K562 (cell line): ENCODE data around the gene ABHD5. TPM values are rescaled to one million over a fixed set of nuclear protein-coding genes. Genes with fewer than 3 reads are reported as not detected.

Experiments used
- DMBX1 ChIP-seq: fragments of 250-450 bp; sonication (Bioruptor Pico); IDR thresholded peaks from 2 replicates; pipeline ENCODE4 v1.8.0; 2022; ENCODE audit warnings: inconsistent platforms, mild to moderate bottlenecking, moderate library complexity, borderline replicate concordance
- ELF4 ChIP-seq: fragments of 450-650 bp; formaldehyde crosslinking; IDR thresholded peaks from 2 replicates; pipeline ENCODE4 v1.4.0; 2022; ENCODE audit warnings: missing genetic modification characterization
- EP300 ChIP-seq: IDR thresholded peaks from 2 replicates; pipeline ENCODE4 v1.6.1; 2012; ENCODE audit warnings: low read length, improper control_type of control experiment
- HNRNPLL ChIP-seq: fragments of 200-400 bp; formaldehyde crosslinking; IDR thresholded peaks from 2 replicates; pipeline ENCODE4 v1.6.1; 2017; ENCODE audit warnings: low read length, low read depth, mild to moderate bottlenecking; ENCODE audit not compliant: poor library complexity, severe bottlenecking
- IRF2 ChIP-seq: sonication (generic); formaldehyde crosslinking; IDR thresholded peaks from 2 replicates; pipeline ENCODE4 v1.8.1; 2022; ENCODE audit warnings: mild to moderate bottlenecking, missing genetic modification reagents
- JUND ChIP-seq, 2 experiments: IDR thresholded peaks; 2 replicates in 1 of 2; 3 replicates in 1 of 2; pipeline ENCODE4 v1.6.1; 2011; ENCODE audit warnings: borderline replicate concordance in 2 of 2, low read depth in 2 of 2, low read length in 2 of 2, improper control_type of control experiment in 1 of 2, missing biosample characterization in 1 of 2, missing genetic modification characterization in 1 of 2, missing genetic modification reagents in 1 of 2
- MTA2 ChIP-seq: fragments of 450-650 bp; IDR thresholded peaks from 2 replicates; pipeline ENCODE4 v1.6.1; 2016; ENCODE audit warnings: low read depth
- NCOA6 ChIP-seq: fragments of 450-650 bp; IDR thresholded peaks from 2 replicates; pipeline ENCODE4 v1.6.1; 2017; ENCODE audit warnings: mild to moderate bottlenecking
- SP2 ChIP-seq: IDR thresholded peaks from 2 replicates; pipeline ENCODE4 v1.6.1; 2011; ENCODE audit warnings: mild to moderate bottlenecking, low read depth, low read length, moderate library complexity; ENCODE audit not compliant: poor library complexity, severe bottlenecking; ENCODE audit errors: extremely low read depth
- TGIF2 ChIP-seq: sonication (generic); formaldehyde crosslinking; IDR thresholded peaks from 2 replicates; pipeline ENCODE4 v1.8.1; 2022; ENCODE audit warnings: mild to moderate bottlenecking, missing genetic modification reagents, moderate library complexity
- ZC3H8 ChIP-seq: fragments of 450-650 bp; IDR thresholded peaks from 2 replicates; pipeline ENCODE4 v1.6.1; 2017
- ZKSCAN3 ChIP-seq: fragments of 250-450 bp; sonication (Bioruptor Pico); IDR thresholded peaks from 2 replicates; pipeline ENCODE4 v1.4.0; 2020
- ZNF436 ChIP-seq: fragments of 250-450, 450-650 bp; sonication (Bioruptor Pico); formaldehyde crosslinking; IDR thresholded peaks from 2 replicates; pipeline ENCODE4 v1.7.0; 2020; ENCODE audit warnings: mild to moderate bottlenecking
- ZNF583 ChIP-seq: fragments of 250-450 bp; sonication (Bioruptor Pico); IDR thresholded peaks from 2 replicates; pipeline ENCODE4 v1.4.0; 2020
- polyA plus RNA-seq, 8 experiments: library from polyadenylated mRNA; depleted of rRNA in 4 of 8; stranded (reverse) in 5 of 8; unstranded in 3 of 8; fragments of >200 nt; fragmentation: Nextera tagmentation in 2 of 8; fragmentation: Illumina TruSeq in 1 of 8; extraction: Ambion mirVana in 2 of 8; extraction: Trizol in 1 of 8; gene quantifications; 2 replicates each; pipeline versions ENCODE4 v1.2.1 to v1.2.3, GENCODE V29; 2011 to 2014; ENCODE audit warnings: inconsistent platforms in 1 of 8, missing spikeins in 1 of 8
- total RNA-seq, 7 experiments: library from RNA; depleted of rRNA in 6 of 7; stranded (reverse); fragments of >200 nt in 6 of 7; fragmentation: Illumina TruSeq in 2 of 7; extraction: Trizol in 2 of 7; gene quantifications; 2 replicates each; pipeline versions ENCODE4 v1.2.1 to v1.2.3, GENCODE V29; 2011 to 2021; ENCODE audit warnings: low replicate concordance in 1 of 7
- TF ChIP-seq, protein P1 (sequence below): fragments of 250-450 bp; sonication (Bioruptor Pico); IDR thresholded peaks from 2 replicates; pipeline ENCODE4 v1.4.0; 2020; ENCODE audit warnings: borderline replicate concordance
- TF ChIP-seq, protein P2 (sequence below): fragments of 450-650 bp; conservative IDR thresholded peaks from 2 replicates; pipeline ENCODE4 v1.6.1; 2016; ENCODE audit warnings: missing genetic modification characterization, low read depth, mild to moderate bottlenecking, control low read depth, missing compliant biosample characterization
- TF ChIP-seq, protein P3 (sequence below), 3 experiments: fragments of 200-800 bp in 1 of 3; fragments of 250-450 bp in 1 of 3; fragments of 450-650 bp in 1 of 3; sonication (Bioruptor Pico) in 1 of 3; sonication (Bioruptor generic) in 1 of 3; formaldehyde crosslinking in 1 of 3; IDR thresholded peaks; 2 replicates each; pipeline versions ENCODE4 v1.6.1 to v1.8.0; 2016 to 2022; ENCODE audit warnings: mild to moderate bottlenecking in 2 of 3, missing genetic modification characterization in 2 of 3, missing compliant biosample characterization in 1 of 3, moderate library complexity in 1 of 3
- TF ChIP-seq, protein P4 (sequence below): sonication (generic); formaldehyde crosslinking; IDR thresholded peaks from 2 replicates; pipeline ENCODE4 v1.8.0; 2022; ENCODE audit warnings: mild to moderate bottlenecking, missing genetic modification reagents, borderline replicate concordance

Gene ABHD5
- total and polyA plus RNA-seq, 9 of the 15 experiments (the other 6 are each of a cell fraction or from before 2014, with no cell fraction given), result 27.8 to 61.7 (median 39.9) TPM

DNA sequence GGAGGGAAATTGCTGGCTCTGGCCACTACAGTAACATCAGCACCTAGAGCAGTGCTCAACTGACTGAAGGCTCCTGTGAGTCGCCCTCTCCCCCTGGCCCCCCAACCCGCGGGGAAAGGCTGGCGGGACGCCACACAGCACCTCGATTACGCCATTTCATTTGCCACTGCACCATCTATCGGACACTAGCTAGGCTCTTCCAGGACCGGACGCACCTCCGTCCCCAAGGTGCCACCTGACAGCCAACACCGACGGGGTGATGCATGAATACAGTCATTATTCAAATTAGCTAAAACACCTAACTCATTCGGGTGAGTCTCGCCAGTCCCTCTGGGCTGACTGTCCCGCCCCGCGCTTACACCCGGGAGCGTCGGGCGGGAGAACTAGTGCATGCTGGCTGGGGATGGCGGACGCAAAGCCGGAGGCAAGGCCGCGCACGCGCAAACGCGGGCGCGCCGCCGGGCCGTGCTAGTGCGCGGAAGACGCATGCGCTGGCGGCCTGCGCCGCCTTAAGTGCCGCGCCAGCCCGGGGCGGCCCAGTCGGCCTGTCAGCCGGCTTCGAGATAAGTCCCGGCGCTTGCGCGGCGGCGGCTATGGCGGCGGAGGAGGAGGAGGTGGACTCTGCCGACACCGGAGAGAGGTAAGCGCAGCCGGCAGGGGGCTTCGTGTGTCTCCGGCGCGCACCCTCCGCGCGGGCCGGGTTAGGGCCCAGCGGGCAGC, at the start of gene ABHD5 (continued):
- TF ChIP-seq, protein P1, sequence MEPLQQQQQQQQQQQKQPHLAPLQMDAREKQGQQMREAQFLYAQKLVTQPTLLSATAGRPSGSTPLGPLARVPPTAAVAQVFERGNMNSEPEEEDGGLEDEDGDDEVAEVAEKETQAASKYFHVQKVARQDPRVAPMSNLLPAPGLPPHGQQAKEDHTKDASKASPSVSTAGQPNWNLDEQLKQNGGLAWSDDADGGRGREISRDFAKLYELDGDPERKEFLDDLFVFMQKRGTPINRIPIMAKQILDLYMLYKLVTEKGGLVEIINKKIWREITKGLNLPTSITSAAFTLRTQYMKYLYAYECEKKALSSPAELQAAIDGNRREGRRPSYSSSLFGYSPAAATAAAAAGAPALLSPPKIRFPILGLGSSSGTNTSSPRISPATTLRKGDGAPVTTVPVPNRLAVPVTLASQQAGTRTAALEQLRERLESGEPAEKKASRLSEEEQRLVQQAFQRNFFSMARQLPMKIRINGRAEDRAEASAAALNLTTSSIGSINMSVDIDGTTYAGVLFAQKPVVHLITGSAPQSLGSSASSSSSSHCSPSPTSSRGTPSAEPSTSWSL, result peak; percentile 14; the same call in 1 of the 2 replicates
- TF ChIP-seq TGIF2 (no peak), ELF4 (CRISPR knock-in tag) (peak; percentile 84), ZKSCAN3 (CRISPR knock-in tag) (no peak), ZC3H8 (no peak), NCOA6 (no peak), SP2 (peak; percentile 1), MTA2 (no peak; the same call in 1 of the 2 replicates), ZNF436 (CRISPR knock-in tag) (peak; percentile 70; the same call in 1 of the 2 replicates), JUND (IDR thresholded peaks at IDR 0.05; ENCODE audit: borderline replicate concordance, low read depth, low read length) (peak; percentile 63; the same call in 1 of the 2 replicates), JUND (tag; IDR thresholded peaks at IDR 0.05; ENCODE audit: borderline replicate concordance, low read depth, low read length) (peak; percentile 71; the same call in 2 of the 3 replicates), HNRNPLL (peak; percentile 85), DMBX1 (peak; percentile 76; the same call in 1 of the 2 replicates), IRF2 (no peak), EP300 (peak; percentile 13), ZNF583 (CRISPR knock-in tag) (no peak)
- TF ChIP-seq, protein P2, sequence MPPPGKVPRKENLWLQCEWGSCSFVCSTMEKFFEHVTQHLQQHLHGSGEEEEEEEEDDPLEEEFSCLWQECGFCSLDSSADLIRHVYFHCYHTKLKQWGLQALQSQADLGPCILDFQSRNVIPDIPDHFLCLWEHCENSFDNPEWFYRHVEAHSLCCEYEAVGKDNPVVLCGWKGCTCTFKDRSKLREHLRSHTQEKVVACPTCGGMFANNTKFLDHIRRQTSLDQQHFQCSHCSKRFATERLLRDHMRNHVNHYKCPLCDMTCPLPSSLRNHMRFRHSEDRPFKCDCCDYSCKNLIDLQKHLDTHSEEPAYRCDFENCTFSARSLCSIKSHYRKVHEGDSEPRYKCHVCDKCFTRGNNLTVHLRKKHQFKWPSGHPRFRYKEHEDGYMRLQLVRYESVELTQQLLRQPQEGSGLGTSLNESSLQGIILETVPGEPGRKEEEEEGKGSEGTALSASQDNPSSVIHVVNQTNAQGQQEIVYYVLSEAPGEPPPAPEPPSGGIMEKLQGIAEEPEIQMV (tag), result peak; percentile 45; the same call in 1 of the 2 replicates
- TF ChIP-seq, protein P3, sequence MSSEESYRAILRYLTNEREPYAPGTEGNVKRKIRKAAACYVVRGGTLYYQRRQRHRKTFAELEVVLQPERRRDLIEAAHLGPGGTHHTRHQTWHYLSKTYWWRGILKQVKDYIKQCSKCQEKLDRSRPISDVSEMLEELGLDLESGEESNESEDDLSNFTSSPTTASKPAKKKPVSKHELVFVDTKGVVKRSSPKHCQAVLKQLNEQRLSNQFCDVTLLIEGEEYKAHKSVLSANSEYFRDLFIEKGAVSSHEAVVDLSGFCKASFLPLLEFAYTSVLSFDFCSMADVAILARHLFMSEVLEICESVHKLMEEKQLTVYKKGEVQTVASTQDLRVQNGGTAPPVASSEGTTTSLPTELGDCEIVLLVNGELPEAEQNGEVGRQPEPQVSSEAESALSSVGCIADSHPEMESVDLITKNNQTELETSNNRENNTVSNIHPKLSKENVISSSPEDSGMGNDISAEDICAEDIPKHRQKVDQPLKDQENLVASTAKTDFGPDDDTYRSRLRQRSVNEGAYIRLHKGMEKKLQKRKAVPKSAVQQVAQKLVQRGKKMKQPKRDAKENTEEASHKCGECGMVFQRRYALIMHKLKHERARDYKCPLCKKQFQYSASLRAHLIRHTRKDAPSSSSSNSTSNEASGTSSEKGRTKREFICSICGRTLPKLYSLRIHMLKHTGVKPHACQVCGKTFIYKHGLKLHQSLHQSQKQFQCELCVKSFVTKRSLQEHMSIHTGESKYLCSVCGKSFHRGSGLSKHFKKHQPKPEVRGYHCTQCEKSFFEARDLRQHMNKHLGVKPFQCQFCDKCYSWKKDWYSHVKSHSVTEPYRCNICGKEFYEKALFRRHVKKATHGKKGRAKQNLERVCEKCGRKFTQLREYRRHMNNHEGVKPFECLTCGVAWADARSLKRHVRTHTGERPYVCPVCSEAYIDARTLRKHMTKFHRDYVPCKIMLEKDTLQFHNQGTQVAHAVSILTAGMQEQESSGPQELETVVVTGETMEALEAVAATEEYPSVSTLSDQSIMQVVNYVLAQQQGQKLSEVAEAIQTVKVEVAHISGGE (CRISPR knock-in tag; IDR thresholded peaks at IDR 0.05), result peak in 1 of 3 experiments; percentile 78; a peak in 1 of 6 replicates
- TF ChIP-seq, protein P4, sequence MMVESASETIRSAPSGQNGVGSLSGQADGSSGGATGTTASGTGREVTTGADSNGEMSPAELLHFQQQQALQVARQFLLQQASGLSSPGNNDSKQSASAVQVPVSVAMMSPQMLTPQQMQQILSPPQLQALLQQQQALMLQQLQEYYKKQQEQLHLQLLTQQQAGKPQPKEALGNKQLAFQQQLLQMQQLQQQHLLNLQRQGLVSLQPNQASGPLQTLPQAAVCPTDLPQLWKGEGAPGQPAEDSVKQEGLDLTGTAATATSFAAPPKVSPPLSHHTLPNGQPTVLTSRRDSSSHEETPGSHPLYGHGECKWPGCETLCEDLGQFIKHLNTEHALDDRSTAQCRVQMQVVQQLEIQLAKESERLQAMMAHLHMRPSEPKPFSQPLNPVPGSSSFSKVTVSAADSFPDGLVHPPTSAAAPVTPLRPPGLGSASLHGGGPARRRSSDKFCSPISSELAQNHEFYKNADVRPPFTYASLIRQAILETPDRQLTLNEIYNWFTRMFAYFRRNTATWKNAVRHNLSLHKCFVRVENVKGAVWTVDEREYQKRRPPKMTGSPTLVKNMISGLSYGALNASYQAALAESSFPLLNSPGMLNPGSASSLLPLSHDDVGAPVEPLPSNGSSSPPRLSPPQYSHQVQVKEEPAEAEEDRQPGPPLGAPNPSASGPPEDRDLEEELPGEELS (CRISPR knock-in tag), result peak; percentile 82
